HepG2 (cell line): Measurements from ENCODE around the gene ARFGAP3. TPM values are rescaled to one million over a fixed set of nuclear protein-coding genes. Genes with fewer than 3 reads are reported as not detected.
A peak's percentile ranks its signal among the peaks of the same experiment; 100 is the strongest.

Experiments used
- ATAC-seq: fragments of 200-7000 bp; cut with Tn5 transposase; 3 replicates; pipeline ENCODE4 v1.9.1; 2020; ENCODE audit warnings: mild to moderate bottlenecking, moderate library complexity
- BruUV-seq: library from RNA; stranded (reverse); fragments of 400-500 nt; replicated peaks from 2 replicates; lab custom pipeline; 2021; lab: Mats Ljungman, UMichigan
- CTCF ChIA-PET: fragments of 300-600 bp; formaldehyde crosslinking; extraction: SDS; loops from one replicate; lab custom pipeline; 2021; ENCODE audit warnings: low total read pairs, inconsistent platforms, low intra/inter-chr PET ratio; lab: Yijun Ruan, JAX
- POLR2A ChIA-PET: fragments of 350-600 bp; sonication (Branson Sonifier 250); formaldehyde crosslinking; loops from one replicate; lab custom pipeline; 2020; ENCODE audit warnings: antibody characterized with exemption, inconsistent platforms; lab: Yijun Ruan, JAX
- DNase-seq: peaks from one replicate; pipeline ENCODE4 v3.0.0-alpha.2; 2015; ENCODE audit warnings: low spot score
- FAIRE-seq: peaks from 3 replicates; lab custom pipeline; 2011; peaks lifted over from hg19 to GRCh38; lab: Jason Lieb, UNC
- H2AFZ ChIP-seq: one replicate; pipeline ENCODE4 v1.6.1; 2011; ENCODE audit warnings: low read length, inconsistent platforms
- H3K27ac ChIP-seq: fragments of 300-600 bp; 3 replicates; pipeline ENCODE4 v1.8.0; 2011; ENCODE audit warnings: mixed run types, mild to moderate bottlenecking, mixed read lengths, low read length, inconsistent platforms; ENCODE audit not compliant: insufficient read depth; ENCODE audit errors: extremely low read length
- H3K27me3 ChIP-seq, 2 experiments: fragments of 200-600 bp in 1 of 2; 2 replicates in 1 of 2; 3 replicates in 1 of 2; pipeline versions ENCODE4 v1.6.0 to v1.8.0; 2011; ENCODE audit warnings: low read length in 2 of 2, mild to moderate bottlenecking in 2 of 2, moderate library complexity in 2 of 2, inconsistent platforms in 1 of 2; ENCODE audit not compliant: insufficient read depth in 2 of 2, control insufficient read depth in 1 of 2
- H3K36me3 ChIP-seq, 2 experiments: fragments of 200-600 bp in 1 of 2; replicated peaks in 1 of 2; 2 replicates in 1 of 2; 3 replicates in 1 of 2; pipeline versions ENCODE4 v1.5.1 to v1.8.0; 2011; ENCODE audit warnings: low read length in 2 of 2, inconsistent platforms in 1 of 2; ENCODE audit not compliant: insufficient read depth in 2 of 2, control insufficient read depth in 1 of 2
- H3K4me1 ChIP-seq: 2 replicates; pipeline ENCODE4 v1.5.1; 2012; ENCODE audit warnings: low read length, inconsistent platforms; ENCODE audit not compliant: insufficient read depth
- H3K4me2 ChIP-seq: 2 replicates; pipeline ENCODE4 v1.6.0; 2011; ENCODE audit warnings: low read depth, low read length, inconsistent platforms
- H3K4me3 ChIP-seq, 3 experiments: fragments of 200-600 bp in 1 of 3; sonication (generic), shearing (Covaris generic) in 1 of 3; replicated peaks in 1 of 3; 2 replicates each; pipeline ENCODE4 v1.5.1; 2011 to 2016; ENCODE audit warnings: low read length in 3 of 3, inconsistent platforms in 2 of 3, low read depth in 2 of 3, mild to moderate bottlenecking in 2 of 3, control low read depth in 1 of 3, mixed read lengths in 1 of 3; ENCODE audit not compliant: insufficient read depth in 1 of 3
- H3K79me2 ChIP-seq: one replicate; pipeline ENCODE4 v1.6.1; 2011; ENCODE audit warnings: low read length, inconsistent platforms; ENCODE audit not compliant: insufficient read depth
- H3K9ac ChIP-seq: 2 replicates; pipeline ENCODE4 v1.6.0; 2011; ENCODE audit warnings: mild to moderate bottlenecking, low read depth, low read length, inconsistent platforms; ENCODE audit not compliant: insufficient read depth
- H3K9me3 ChIP-seq: 2 replicates; pipeline ENCODE4 v1.5.1; 2012; ENCODE audit warnings: mild to moderate bottlenecking, low read length
- H4K20me1 ChIP-seq: 2 replicates; pipeline ENCODE4 v1.6.0; 2011; ENCODE audit warnings: inconsistent platforms, mild to moderate bottlenecking, low read length, moderate library complexity; ENCODE audit not compliant: insufficient read depth
- BCL6 ChIP-seq: IDR thresholded peaks from 2 replicates; pipeline ENCODE4 v1.6.1; 2016; ENCODE audit warnings: missing genetic modification reagents, missing compliant biosample characterization
- GABPA ChIP-seq, 2 experiments: IDR thresholded peaks; 2 replicates each; pipeline ENCODE4 v1.6.1; 2011 to 2016; ENCODE audit warnings: low read depth in 2 of 2, low read length in 1 of 2, missing biosample characterization in 1 of 2, missing genetic modification characterization in 1 of 2
- HES4 ChIP-seq: sonication (generic); formaldehyde crosslinking; IDR thresholded peaks from 2 replicates; pipeline ENCODE4 v1.9.0; 2021; ENCODE audit warnings: mild to moderate bottlenecking, missing genetic modification reagents, borderline replicate concordance
- HHEX ChIP-seq: IDR thresholded peaks from 2 replicates; pipeline ENCODE4 v1.6.1; 2016; ENCODE audit warnings: control low read depth
- MATR3 ChIP-seq: sonication (generic); formaldehyde crosslinking; IDR thresholded peaks from 2 replicates; pipeline ENCODE4 v1.4.0; 2020; ENCODE audit warnings: missing genetic modification reagents
- PCBP2 ChIP-seq: fragments of 200-400 bp; formaldehyde crosslinking; optimal IDR thresholded peaks from 2 replicates; pipeline ENCODE3; 2018; ENCODE audit warnings: low read length, low read depth; ENCODE audit not compliant: poor library complexity, severe bottlenecking
- POGZ ChIP-seq: sonication (generic); formaldehyde crosslinking; IDR thresholded peaks from 2 replicates; pipeline ENCODE4 v1.4.0; 2020; ENCODE audit warnings: mild to moderate bottlenecking, missing genetic modification reagents
- SIN3B ChIP-seq: fragments of 150-350 bp; IDR thresholded peaks from 2 replicates; pipeline ENCODE4 v1.6.1; 2014; ENCODE audit warnings: low read length
- SMAD9 ChIP-seq: sonication (generic); formaldehyde crosslinking; IDR thresholded peaks from 2 replicates; pipeline ENCODE4 v1.5.1; 2020; ENCODE audit warnings: mild to moderate bottlenecking, missing genetic modification reagents
- ZBTB8A ChIP-seq: sonication (generic); formaldehyde crosslinking; IDR thresholded peaks from 2 replicates; pipeline ENCODE4 v1.4.0; 2020; ENCODE audit warnings: mild to moderate bottlenecking, low read depth, missing genetic modification reagents, borderline replicate concordance
- ZNF251 ChIP-seq: sonication (generic); formaldehyde crosslinking; IDR thresholded peaks from 2 replicates; pipeline ENCODE4 v1.9.0; 2021; ENCODE audit warnings: mild to moderate bottlenecking, missing genetic modification reagents
- WGBS: methylation state at CpG from one replicate; pipeline ENCODE4 v1.1.6; 2017; ENCODE audit warnings: low lambda C conversion rate; 5-methylcytosine and 5-hydroxymethylcytosine counted together
- in situ Hi-C: cut with HindIII; loops from 2 replicates; pipeline ENCODE4 v1.10.0; 2017; ENCODE audit warnings: low pct_unique_long_range_greater_than_20kb; ENCODE audit not compliant: extremely low pct_ligation_motif_present
- intact Hi-C: fragments of 100-400 bp; cut with micrococcal nuclease; formaldehyde crosslinking; loops from one replicate; pipeline ENCODE4 v1.10.0; 2022; ENCODE audit not compliant: unreplicated experiment
- polyA plus RNA-seq, 8 experiments: library from polyadenylated mRNA; depleted of rRNA in 3 of 8; stranded (reverse) in 7 of 8; unstranded in 1 of 8; fragments of >200 nt; fragmentation: Illumina TruSeq in 4 of 8; extraction: Trizol in 4 of 8; gene quantifications; 2 replicates each; pipeline versions ENCODE4 v1.2.1 to v1.2.3, GENCODE V29; 2011 to 2016; ENCODE audit warnings: low read depth in 4 of 8, missing spikeins in 1 of 8, mixed read lengths in 1 of 8; ENCODE audit not compliant: insufficient read depth in 1 of 8
- total RNA-seq, 5 experiments: library from RNA; depleted of rRNA; stranded (reverse); fragments of >200 nt; fragmentation: Illumina TruSeq; extraction: Trizol; gene quantifications; 2 replicates each; pipeline ENCODE4 v1.2.3, GENCODE V29; 2016; ENCODE audit warnings: low read depth in 1 of 5
- TF ChIP-seq, protein P1 (sequence below): sonication (generic); formaldehyde crosslinking; IDR thresholded peaks from 2 replicates; pipeline ENCODE4 v1.9.0; 2022; ENCODE audit warnings: low read depth, missing genetic modification reagents
- TF ChIP-seq, protein P2 (sequence below): IDR thresholded peaks from 2 replicates; pipeline ENCODE4 v1.6.1; 2018; ENCODE audit warnings: missing genetic modification reagents, mild to moderate bottlenecking, missing compliant biosample characterization

The ARFGAP3 gene
- total and polyA plus RNA-seq, 2 of the 13 experiments (the other 11 are each of a cell fraction or from before 2014, with no cell fraction given): 41.7 to 61.6 TPM

DNA sequence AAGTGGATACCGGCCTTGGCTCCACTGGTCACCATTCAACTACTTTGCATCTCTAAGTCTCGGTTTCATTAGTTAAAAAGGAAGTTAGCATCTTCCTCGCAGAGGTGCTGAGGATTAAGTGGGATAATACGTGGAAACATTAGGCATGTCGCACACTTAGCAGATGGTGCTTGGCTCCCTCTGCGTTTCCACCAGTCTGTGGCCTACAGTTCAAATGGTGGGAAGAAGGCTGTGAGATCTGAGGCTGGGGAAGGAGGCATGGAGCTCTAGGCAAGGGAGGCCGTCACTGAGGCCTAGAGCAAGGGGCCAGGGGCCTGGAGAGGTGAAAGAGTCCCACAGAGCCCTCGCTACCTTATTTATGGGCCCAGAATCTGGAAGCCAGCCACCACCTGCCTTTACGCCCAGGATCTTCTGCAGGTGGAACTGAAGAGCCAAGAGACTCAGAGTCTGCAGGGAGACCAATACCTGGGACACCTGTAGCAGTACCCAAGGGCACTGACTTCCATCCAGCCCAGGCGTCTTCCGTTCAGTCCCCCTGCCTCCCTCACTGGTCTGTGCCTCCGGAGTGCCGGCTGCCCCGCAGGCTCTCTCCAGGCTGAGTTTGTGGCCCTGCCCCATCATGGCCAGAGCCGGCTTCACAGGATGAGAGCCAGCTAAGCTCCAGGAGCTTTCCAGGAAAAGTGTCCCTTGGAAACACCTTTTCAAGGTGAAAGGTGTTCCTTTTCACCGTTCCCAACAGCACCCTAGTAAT is 70.3 kb downstream of the ARFGAP3 start:
- ChIA-PET CTCF (no interaction called here), POLR2A (no interaction called here)
- WGBS: 61% methylated on average over 12 of the region's 16 CpGs
- Histone ChIP-seq H3K9me3 (no peaks in the 10 kb centered on the region), H3K36me3 (no peaks in the 10 kb centered on the region), H4K20me1 (no peaks in the 10 kb centered on the region), H3K9ac (no peak overlapping the region), H3K79me2 (no peaks in the 10 kb centered on the region), H3K27ac (no peak overlapping the region), H3K27me3 (peaks cover 4 to 5% of the 10 kb centered on the region in 2 experiments; a peak in 3 of 5 replicates), H2AFZ (no peak overlapping the region), H3K4me3 (no peak overlapping the region; a peak in 1 of 6 replicates), H3K4me1 (peaks cover 25% of the 10 kb centered on the region; the same call in 1 of the 2 replicates), H3K4me2 (peak overlapping the region; percentile 20)
- BruUV-seq: no TSS peak
- in situ Hi-C loops: no loop called here
- peak; percentile 23 for ATAC-seq
- TF ChIP-seq ZNF251 (no peak), HES4 (CRISPR knock-in tag) (no peak), BCL6 (CRISPR knock-in tag) (0 out of 2 replicates have a peak, but pooled peaks have one; percentile 7), POGZ (CRISPR knock-in tag) (no peak), GABPA (IDR thresholded peaks at IDR 0.05; ENCODE audit: low read depth, low read length) (peak; percentile 32; the same call in 1 of the 2 replicates), GABPA (CRISPR knock-in tag; IDR thresholded peaks at IDR 0.05; ENCODE audit: low read depth) (no peak), SMAD9 (CRISPR knock-in tag) (no peak), ZBTB8A (CRISPR knock-in tag) (no peak), MATR3 (CRISPR knock-in tag) (no peak), SIN3B (no peak), PCBP2 (no peak), HHEX (no peak)
- TF ChIP-seq, protein P1, sequence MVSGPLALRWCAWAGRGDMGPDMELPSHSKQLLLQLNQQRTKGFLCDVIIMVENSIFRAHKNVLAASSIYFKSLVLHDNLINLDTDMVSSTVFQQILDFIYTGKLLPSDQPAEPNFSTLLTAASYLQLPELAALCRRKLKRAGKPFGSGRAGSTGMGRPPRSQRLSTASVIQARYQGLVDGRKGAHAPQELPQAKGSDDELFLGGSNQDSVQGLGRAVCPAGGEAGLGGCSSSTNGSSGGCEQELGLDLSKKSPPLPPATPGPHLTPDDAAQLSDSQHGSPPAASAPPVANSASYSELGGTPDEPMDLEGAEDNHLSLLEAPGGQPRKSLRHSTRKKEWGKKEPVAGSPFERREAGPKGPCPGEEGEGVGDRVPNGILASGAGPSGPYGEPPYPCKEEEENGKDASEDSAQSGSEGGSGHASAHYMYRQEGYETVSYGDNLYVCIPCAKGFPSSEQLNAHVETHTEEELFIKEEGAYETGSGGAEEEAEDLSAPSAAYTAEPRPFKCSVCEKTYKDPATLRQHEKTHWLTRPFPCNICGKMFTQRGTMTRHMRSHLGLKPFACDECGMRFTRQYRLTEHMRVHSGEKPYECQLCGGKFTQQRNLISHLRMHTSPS: no peak
- TF ChIP-seq, protein P2, sequence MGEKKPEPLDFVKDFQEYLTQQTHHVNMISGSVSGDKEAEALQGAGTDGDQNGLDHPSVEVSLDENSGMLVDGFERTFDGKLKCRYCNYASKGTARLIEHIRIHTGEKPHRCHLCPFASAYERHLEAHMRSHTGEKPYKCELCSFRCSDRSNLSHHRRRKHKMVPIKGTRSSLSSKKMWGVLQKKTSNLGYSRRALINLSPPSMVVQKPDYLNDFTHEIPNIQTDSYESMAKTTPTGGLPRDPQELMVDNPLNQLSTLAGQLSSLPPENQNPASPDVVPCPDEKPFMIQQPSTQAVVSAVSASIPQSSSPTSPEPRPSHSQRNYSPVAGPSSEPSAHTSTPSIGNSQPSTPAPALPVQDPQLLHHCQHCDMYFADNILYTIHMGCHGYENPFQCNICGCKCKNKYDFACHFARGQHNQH: no peak
- FAIRE-seq: no peak
- no peak for DNase-seq
- intact Hi-C loops: no loop called here
